Fibroblast of skin of scalp (primary cell): ENCODE data around the gene SLC7A1.

Source experiments
- DNase-seq: peaks from one replicate; pipeline ENCODE4 v3.0.0-alpha.2; 2013

The SLC7A1 gene

GRCh38 chr13:29487466-29488454 lies 107.7 kb downstream of the SLC7A1 start:
- DNase-seq: no peak

- DNase-seq: no peak
These were observed 108.9 kb downstream of the SLC7A1 start for GRCh38 chr13:29486551-29486950.

DNA sequence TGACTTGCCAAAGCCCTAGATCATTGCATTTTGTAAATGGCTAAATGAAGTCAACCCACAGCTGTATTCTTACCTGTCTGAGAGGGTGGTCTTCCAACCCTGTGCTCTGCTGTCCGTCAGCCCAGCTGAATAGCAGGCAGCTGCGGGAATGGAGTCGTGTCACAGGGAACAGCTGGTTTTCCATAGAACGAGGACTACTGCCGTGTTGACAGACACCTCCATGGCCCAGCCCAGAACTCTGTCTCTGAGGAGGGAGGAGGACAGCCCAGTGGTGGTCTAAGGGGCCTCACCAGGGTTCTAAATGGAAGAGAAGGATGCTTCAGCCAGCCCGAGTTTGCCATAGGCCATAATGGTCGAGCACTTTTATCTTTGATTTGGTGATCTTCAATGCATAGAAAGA lies 110.7 kb downstream of the SLC7A1 start:
- DNase-seq: no peak

- peak; percentile 16 for DNase-seq
These were observed 111.3 kb downstream of the SLC7A1 start for GRCh38 chr13:29484236-29484635.

DNA sequence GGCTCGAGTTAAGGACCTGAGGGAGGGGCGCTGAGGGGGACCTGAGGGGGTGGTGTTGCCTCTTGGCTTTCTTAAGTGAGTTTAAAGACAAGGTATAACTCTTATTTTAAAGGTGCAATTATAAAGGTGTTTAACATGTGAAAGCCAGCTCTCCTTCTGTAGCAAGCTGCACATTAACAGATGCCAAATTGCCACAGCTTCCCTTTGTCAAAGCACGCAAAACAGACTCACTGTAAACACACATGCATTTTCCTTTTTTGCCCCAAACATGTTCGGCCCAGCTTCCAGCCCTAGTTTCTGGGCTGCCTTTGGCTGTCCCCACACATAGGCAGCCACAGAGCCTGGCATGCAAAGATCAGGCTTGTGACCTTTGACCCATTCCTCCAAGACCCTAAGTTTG lies 111.9 kb downstream of the SLC7A1 start:
- no peak for DNase-seq

DNA sequence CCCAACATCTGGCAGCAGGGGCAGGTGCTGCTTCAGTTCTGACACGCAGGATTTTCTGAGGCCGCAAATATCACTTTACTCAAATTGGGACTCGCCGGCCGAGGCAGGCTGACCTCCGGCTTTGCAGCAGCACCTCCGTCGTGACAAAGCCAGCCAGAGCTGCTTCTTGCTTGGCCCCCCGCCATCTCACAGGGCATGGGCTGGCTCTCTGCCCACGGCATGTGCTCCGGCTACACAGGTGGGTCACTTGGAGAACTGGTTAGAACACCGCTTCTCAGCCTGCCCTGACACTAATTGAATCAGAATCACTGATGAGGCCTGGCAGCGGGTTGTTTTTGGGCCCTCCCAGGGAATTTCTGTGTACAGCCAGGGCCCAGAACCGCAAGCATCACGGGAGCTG lies 112.3 kb downstream of the SLC7A1 start:
- DNase-seq: no peak

GRCh38 chr13:29482504-29482903 lies 113.0 kb downstream of the SLC7A1 start:
- DNase-seq: no peak

DNA sequence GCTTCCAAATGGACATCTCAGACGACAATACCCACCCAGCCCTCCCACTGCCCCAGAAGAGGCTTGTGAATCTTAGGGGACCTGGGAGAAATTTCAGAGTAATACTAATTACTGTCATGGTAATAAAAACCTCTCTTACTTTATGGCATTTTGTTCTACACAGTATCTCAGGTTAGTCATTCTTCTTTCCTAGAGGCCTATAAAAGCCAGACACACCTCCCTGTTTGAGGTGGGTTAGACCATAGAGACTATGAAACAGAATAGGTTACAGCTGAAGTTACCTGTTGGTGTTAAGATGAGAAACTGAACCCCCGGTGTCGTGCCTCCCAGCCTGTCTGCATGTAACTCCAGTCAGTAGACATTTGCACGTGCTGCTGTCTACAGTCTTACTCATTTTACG lies 113.9 kb downstream of the SLC7A1 start:
- no peak for DNase-seq

GRCh38 chr13:29480893-29481525 lies 114.5 kb downstream of the SLC7A1 start:
- DNase-seq: no peak

DNA sequence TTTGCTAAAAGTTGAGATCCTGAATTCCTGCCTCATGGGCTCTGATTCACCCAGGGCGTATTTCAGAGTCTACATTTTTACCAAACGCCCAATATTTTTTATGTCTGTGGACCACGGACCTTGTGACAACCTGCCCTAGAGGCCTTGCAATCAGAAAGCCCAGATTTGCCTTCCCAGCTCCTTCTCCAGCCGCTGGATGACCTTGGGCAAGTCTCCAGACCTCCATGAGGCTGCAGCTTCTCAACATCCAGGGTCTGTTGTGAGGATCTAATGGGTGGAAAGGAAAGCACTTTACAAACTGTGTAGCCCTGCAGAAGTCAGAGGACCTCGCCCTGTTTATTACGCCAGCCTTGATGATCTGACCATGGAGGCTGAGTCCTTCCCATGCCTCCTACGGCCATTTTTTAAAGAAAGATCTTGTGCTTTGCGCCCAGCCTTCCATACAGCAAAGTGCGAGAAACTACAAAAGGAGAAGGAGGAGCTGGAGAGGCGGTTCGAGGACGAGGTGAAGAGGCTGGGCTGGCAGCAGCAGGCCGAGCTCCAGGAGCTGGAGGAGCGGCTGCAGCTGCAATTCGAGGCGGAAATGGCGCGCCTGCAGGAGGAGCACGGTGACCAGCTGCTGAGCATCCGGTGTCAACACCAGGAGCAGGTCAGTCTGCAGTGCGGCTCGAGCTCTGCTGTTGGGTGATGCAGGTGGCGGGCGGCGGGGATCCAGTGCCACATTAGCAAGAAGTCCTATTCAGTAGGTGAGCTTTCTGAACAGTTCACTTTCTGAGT lies 115.6 kb downstream of the SLC7A1 start:
- no peak for DNase-seq

GRCh38 chr13:29476046-29476445 lies 119.4 kb downstream of the SLC7A1 start:
- no peak for DNase-seq

GRCh38 chr13:29474991-29475390 lies 120.5 kb downstream of the SLC7A1 start:
- peak; percentile 53 for DNase-seq

- no peak for DNase-seq
These were observed 122.3 kb downstream of the SLC7A1 start for GRCh38 chr13:29473166-29473565.

DNA sequence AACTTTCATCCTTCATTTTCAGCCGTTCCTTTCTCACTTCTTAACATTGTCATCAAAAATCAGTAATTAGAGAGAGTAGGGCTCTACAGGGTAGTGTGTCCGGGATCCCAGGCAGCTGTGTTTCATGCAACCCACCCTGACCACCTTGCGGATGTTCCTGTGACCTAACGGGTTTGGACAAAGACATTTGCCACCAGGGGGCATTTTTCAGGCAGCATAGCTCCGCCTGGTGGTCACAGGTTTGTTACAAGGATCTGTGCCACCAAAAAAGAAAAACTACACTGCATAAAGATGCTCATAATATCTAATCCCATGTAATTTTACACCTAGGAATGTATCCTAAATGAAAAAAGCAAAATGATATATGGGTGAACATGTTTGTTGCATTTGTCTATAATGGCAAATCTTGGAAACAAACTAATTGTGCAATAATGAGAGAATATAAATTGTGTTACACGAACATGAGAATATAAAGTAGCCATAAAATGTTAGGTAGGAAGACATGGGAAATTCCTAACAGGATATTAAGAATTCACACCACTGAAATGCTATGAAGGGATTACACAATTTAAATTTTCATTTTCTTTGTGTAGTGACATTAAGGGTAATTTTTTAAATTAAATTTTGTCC lies 123.0 kb downstream of the SLC7A1 start:
- peak; percentile 65 for DNase-seq

DNA sequence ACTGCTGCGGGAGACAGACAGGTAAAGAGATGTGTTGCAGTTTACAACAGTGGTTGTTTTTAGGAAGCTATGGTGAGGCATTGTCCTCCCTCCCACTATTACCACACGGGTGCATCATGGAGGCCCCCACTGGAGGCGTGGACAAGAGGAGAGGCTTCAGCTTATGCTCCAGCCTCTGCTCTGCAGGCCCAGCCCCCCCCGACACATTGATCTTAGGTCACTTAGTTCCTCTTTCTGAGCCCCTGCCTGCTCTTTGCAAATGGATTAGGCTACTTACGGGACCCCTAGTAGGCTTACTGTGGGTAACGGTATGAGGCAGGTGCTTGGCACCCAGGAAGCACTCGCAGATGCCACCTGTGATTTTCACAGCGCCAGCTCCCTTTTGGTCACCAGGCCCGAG lies 123.9 kb downstream of the SLC7A1 start:
- no peak for DNase-seq

GRCh38 chr13:29465741-29466293 lies 129.7 kb downstream of the SLC7A1 start:
- DNase-seq: peak; percentile 73

- DNase-seq: no peak
These were observed 131.3 kb downstream of the SLC7A1 start for GRCh38 chr13:29464105-29464679.

- DNase-seq: no peak
These were observed 135.6 kb downstream of the SLC7A1 start for GRCh38 chr13:29459813-29460355.
